Superior temporal gyrus (tissue), 1 donor: ENCODE data around the gene PLD2.

Source experiments
- DNase-seq: peaks from one replicate; pipeline ENCODE4 v3.0.0-alpha.2; 2016; ENCODE audit errors: extremely low spot score

The PLD2 gene

DNA sequence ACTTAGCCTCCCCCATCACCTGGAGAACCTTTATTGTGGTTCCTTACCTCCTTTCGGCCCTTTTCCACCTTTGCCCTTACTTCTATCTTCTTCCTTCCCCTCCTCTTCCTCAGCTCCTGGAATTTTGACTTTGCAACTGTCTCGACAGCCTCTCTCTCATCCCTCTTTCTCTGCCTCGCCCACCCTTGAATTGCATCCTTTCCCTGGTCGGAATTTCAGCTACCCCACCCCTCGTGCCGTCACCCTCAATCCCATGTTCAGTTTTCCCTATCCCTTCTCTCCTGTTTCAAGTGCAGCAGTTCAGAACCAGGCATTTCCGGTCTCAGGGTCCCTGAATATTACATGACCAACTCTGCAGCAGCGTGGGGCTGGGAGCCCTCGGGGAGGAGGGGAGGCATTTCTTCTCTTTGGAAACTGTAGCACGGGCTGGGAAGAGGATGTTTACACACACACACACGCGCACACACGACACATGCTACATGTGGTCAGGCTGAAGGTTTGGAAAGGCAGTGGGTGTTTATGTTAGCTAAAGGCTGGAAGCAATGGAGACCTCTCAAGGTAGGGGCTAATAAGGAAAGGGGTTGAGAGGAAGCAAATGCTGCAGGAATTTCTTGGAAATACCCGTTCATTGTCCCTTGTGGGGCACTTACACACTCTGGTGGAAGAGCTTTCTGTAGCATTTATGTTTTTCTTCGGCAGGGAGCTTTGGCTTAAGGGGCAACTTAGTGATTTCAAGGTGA, 27.2 kb downstream of the PLD2 start:
- DNase-seq = peak; percentile 40

DNA sequence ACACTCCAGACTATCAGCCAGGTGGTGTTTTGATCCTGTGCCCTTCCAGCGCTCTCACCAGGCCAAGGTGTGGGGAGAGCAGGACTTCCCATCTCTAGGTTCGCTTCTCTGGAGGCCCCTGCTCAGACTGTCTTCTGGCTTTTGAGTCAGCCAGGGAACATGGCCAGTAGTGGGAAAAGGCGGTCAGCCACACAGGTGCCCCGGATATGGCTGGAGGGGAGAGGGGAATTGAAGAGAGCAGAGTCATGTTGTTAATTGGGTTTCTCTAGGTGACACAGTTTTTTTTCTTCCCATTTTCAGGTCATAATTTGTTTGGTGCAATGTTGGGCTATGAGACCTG, 27.7 kb downstream of the PLD2 start:
- DNase-seq = no peak

DNA sequence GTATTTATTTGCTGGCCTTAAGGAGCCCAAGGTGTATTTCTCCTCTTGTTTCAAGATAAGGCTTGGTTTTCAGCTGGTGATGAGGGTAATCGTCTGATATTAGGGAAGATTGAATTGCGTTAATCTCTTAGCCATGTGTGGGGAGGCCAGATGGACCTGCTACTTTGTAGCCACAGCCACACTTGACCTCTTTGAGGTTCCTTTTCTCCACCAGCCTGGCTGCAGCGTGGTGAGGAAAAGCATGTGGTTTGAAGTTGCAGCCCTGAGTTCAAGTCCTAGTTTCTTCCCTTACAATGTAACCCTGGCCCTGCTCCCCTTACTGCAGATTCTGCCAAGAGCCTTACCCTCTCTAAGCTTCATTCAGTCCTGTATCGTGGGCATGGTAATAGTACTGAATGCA, 29.3 kb downstream of the PLD2 start:
- DNase-seq = peak; percentile 15

DNA sequence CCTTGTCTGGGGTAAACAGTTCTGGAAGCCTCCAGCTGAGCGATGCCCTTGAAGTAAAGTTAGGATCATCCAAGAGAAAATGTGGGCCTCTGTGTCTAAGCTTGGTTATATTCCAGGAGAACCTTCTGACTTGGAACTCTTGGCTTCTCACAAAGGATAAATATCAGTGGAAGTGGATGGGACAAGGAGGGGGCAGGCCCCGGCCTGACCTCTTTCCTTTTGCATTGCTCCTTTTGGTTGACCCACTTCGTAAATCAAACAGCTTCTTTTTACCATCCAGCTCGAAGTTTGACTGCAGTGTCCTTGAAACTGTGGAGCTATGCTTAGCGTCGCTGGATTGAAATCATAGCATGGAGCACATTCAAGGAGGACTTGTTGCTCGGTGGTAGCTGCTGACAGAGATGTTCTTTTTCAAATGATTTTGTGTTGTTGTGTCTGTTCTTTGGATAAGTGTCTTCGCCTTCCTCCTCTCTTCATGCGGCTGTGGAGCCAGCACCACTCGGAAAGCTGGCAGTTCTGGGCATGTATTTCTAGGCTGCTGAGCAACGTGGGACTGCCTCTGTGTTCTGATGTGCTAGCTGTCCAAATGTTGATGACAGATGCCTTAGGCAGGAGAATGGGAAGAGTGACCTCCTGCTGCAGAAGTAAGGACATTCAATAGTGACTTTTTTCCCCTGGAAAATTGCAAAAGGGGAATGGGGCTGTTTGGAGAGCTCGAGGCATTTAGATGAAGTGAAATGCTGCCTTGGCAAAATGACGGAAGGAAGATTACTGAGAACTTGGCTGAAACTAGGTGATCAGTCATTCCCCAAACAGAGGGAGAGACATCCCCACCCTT, 30.7 kb downstream of the PLD2 start:
- peak; percentile 68 for DNase-seq

DNA sequence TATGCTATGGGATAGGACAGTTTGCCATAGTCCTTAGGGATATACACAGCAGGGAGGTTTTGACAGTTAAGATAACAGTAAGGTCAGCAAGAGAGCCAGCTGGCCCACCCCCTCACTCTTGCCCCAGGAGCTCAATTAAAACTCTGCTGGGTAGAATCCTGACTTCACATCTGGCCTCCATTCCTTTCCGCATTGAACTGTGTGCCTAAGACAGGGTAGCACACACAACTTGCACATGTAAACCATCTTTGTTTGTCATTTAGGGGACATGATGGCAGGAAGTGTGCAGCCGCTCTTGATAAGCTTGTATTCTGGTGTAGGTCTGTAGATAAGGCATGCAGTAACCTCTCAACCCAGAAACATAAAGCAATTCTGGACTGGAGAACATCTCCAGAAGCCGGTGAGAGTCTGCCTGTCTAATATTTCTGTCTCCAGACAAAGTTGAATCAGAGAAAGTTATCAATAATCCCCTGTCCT, 31.4 kb downstream of the PLD2 start:
- DNase-seq = no peak

GRCh38 chr17:4839221-4839620, 32.3 kb downstream of the PLD2 start:
- no peak for DNase-seq

DNA sequence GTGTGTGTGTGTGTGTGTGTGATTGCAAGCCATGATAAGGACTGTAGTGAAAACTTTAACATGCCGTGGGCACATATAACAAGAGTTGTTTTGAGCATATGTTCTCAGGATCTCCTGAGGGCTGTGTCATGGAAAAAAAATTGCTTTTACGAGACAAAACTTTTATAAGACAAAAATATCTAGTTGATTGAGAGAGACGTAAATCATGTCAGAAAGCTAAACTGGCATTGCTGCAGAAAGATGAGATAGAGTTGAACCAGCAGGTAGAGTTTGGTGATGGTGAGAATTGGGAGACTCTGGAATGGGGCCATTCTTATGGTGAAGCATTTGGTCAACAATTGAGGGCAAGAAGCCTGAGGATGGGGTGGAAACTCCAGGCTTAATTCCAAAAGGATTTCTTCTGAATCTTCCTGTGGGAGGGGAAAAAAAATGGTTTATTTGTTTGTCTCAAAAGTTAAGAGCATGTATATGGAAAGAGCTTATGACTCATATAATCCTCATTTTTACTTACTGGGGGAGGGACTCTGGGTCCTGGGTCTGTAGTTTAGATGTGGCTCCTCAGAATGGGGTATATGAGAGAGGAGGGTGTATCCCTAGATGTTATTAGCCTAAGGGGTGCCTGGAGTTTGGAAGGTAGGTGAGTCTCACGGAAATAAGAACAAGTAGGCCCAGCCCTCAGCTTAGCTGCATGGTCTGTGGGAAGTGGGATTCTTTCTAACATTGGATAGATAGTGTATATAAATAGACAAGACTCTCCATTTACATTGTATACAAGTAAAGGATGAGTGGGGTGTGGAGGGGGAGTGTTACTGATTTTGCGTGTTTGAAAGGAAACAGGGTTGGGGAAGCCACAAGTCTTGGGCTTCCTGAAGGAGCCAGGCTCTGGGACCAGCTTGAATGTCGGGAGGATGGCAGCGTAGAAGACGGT, 33.3 kb downstream of the PLD2 start:
- no peak for DNase-seq

DNA sequence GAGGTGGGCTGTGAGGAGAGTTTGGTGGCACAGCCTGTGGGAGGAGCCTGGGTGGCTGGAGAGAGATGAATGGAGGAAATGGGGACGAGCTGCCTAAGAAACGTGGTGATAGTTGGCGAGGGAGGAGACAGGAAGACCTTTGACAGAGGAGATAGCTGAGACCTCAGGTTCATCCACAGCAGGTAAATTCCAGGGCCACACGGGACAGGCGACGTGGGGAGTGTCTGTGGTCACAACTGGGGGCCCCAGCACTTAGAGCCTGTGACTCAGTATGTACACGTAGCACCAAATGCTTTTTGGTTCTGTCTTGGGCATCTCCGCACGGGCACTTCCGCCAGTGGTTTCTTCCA, 33.9 kb downstream of the PLD2 start:
- DNase-seq = no peak

GRCh38 chr17:4842376-4842775, 35.4 kb downstream of the PLD2 start:
- DNase-seq = peak; percentile 38

DNA sequence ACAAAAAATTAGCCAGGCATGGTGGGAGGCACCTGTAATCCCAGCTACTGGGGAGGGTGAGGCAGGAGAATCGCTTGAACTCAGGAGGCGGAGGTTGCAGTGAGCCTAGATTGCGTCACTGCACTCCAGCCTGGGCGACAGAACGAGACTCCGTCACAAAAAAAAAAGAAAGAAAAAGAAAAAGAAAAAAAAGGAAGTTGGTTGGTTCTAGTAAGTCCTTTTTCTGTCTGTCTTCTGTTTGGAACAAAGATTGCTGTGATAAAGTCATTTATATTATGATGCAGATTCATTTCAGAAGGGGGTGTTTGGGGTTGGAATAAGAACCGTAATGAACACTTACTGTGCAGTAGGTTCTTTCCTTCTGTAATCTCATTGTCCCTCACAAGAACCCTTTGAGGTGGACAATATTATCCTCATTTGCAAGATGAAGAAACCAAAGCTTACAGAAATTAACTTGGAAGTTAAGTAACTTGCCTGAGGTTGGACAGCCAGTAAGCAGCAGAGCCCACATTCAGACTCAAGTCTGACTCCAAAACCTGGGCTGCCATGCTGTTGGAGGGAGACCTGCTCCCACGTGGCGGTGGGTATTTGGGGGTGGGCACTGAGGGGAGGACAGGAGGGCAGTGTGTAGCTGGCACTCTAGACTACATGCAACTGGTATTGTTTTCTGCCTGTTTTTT, 36.5 kb downstream of the PLD2 start:
- DNase-seq = no peak

GRCh38 chr17:4845118-4845517, 38.2 kb downstream of the PLD2 start:
- no peak for DNase-seq

GRCh38 chr17:4846635-4847390, 39.9 kb downstream of the PLD2 start:
- DNase-seq = no peak

GRCh38 chr17:4849011-4849536, 42.1 kb downstream of the PLD2 start:
- no peak for DNase-seq

DNA sequence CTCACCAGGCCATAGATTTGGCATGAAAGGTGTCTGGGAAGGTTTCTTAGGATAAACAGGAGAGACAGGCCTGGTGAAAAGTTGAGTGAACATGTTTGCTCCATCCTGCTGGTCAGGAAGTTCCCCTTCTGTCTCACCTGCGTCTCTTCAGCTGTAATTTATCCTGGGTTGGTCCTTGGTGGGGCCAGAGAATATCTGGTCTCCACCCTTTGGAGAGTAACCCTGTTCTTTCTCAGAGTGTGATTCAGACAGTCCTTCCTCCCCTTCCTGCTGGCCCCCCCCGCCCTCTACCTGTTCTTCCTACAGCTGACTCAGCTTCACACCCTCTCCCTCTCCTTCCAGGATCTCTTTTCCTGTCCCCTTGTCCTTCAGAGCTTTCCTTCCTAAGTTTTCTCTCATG, 43.3 kb downstream of the PLD2 start:
- no peak for DNase-seq

- DNase-seq = no peak
These were observed 44.1 kb downstream of the PLD2 start for GRCh38 chr17:4851084-4851483.

DNA sequence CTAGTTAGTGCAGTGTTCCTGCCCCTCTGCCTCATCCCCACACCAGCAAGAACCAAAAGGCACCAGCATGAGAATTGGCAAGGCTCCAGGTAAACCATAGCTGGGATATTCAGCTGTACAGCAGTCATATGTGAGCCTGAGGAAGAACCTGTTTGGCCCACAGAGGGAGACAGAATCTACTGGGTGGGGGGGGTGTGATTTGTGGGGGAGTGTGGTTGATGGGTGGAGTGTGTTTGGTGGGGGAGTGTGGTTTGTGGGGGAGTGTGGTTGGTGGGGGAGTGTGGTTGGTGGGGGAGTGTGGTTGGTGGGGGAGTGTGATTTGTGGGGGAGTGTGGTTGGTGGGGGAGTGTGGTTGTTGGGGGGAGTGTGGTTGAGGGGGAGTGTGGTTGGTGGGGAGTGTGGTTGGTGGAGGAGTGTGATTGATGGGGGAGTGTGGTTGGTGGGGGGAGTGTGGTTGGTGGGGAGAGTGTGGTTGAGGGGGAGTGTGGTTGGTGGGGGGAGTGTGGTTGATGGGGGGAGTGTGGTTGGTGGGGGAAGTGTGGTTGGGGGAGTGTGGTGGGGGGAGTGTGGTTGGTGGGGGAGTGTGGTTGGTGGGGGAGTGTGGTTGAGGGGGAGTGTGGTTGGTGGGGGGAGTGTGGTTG, 45.7 kb downstream of the PLD2 start:
- DNase-seq = peak; percentile 16

DNA sequence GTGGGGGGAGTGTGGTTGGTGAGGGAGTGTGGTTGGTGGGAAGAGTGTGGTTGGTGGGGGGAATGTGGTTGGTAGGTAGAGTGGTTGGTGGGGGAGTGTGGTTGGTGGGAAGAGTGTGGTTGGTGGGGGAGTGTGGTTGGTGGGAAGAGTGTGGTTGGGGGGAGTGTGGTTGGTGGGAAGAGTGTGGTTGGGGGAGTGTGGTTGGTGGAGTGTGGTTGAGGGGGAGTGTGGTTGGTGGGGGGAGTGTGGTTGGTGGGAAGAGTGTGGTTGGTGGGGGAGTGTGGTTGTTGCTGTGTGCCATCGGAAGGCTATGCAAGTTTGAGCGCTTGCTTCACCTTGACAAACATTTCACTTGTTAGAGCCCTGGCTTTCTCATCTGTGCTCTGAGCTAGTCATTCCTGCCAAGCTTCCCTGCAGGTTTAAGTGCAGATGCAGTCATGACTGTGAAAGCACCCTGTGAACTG, 46.3 kb downstream of the PLD2 start:
- no peak for DNase-seq

- no peak for DNase-seq
These were observed 47.2 kb downstream of the PLD2 start for GRCh38 chr17:4854111-4854681.

GRCh38 chr17:4856271-4856936, 49.5 kb downstream of the PLD2 start:
- DNase-seq = peak; percentile 50
